Hippocampal formation (tissue), 2 donors: ENCODE measurements around the gene ZFYVE28.
"Not testable (repeated sequence)": the region's sequence is repeated elsewhere in the genome, so short reads cannot be mapped to it uniquely, and the experiment has no call there.

ENCODE experiments used
- DNase-seq, 2 donors: peaks; one replicate each; lab custom pipeline; 2025; lab: John Stamatoyannopoulos, UW

ZFYVE28 gene

GRCh38 chr4:2446656-2447564 lies 28.5 kb upstream of the ZFYVE28 start:
- no peak for DNase-seq

GRCh38 chr4:2445571-2445970 lies 27.1 kb upstream of the ZFYVE28 start:
- DNase-seq: no peak

GRCh38 chr4:2445130-2445529 lies 26.7 kb upstream of the ZFYVE28 start:
- DNase-seq: no peak

GRCh38 chr4:2443956-2444740 lies 25.7 kb upstream of the ZFYVE28 start:
- DNase-seq: no peak

DNA sequence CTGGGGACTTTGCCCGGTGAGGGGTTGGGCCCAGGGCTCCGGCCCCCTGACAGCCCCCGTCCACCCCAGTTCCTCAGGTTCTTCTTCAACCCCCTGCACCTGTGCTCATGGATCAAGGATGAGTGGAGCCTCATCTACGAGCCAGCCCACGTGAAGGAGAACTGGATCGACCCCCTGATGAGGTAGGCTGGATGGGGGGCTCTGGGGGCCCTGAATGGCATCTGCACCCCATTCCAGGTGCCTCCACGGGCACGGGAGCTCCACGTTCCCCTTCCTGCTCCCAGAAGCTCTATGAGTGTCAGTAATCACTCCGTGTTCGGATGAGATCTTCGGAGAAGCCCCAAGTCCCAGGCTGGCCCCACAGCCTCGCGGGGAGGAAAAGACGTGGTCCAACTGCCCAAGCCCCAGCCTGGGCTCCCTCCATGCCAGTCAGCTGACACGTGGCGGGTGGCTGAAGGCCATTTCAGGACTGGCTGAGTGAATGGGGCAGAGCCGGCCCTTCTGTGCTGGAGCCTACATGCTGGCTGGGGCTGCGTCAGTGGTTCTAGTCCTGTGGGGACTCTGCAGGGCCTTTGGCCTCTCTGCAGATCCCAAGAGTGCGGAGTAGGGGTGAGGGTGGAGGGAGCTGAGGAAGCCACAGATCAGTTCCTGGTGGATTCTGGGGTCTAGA lies 24.8 kb upstream of the ZFYVE28 start:
- DNase-seq: no peak

DNA sequence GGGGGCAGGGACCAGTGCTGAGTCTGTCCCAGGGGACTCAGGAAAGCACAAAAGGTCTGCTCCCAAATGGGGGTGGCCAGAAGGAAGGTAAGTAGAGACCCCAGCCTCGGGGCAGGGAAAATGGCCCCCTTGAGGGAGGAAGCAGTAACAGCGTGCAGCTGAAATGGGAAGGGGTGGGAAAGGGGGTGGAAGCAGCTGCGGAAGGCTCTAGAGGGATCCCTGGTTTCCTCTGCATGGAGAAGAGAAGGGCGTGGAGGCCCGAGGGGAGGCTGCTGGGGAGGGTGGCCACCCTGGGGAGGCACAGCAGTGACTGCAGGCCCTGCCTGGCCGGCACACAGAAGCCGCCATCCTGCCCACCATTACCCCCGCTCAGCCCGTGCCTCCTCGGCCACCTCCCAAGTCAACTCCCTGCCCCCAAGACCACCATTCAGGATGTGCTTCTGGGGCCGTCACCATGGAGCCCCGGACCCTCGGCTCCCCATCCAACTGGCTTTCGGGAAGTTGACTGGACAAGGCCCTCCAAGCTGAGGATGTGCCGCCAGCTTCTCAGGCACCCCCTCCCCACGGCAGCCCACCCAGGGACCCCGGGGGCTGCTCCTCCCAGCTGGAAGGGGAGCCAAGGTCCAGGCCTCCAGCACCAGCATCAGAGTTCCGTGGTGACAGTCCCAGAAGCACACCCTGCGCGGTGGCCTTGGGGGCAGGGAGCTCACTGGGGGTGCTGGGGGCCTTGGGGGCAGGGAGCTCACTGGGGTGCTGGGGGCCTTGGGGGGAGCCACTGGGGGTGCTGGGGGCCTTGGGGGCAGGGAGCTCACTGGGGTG lies 23.9 kb upstream of the ZFYVE28 start:
- no peak for DNase-seq

DNA sequence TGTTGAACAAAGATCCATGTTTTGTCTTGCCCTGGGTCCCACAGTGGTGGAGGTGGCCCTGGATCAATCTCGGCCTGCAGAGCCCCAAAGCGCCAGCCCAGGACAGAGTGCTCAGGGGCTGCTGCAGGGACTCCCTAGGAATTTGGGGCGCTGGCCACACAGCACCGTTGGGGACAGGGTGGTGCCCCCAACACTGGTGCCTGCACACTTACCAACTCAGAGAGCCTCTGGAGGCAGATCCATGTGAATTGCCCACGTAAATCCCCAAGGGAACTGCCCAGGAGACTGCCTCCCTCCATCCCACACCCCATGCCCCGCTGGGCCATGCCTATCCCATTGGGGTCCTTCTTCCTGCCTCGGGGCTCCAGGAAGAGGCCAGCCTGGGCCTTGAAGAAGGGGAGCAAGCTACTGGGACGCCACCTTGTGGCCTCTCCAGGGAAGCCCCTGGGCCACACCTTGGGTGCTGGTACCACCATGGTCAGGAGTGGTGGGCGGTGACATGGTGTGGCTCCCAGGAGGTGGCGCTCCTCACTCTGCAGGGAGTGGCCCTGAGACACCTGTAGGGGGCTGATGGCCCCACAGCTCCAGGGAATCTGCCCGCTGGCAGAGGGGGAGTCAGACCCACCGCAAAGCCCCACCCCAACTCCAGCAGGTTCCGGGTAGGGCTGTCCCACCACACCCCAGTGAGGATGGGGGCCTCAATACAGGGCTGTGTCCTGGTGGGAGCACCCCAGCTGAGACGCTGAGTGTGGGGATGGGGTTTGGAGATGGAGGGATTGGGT lies 23.1 kb upstream of the ZFYVE28 start:
- DNase-seq: no peak

DNA sequence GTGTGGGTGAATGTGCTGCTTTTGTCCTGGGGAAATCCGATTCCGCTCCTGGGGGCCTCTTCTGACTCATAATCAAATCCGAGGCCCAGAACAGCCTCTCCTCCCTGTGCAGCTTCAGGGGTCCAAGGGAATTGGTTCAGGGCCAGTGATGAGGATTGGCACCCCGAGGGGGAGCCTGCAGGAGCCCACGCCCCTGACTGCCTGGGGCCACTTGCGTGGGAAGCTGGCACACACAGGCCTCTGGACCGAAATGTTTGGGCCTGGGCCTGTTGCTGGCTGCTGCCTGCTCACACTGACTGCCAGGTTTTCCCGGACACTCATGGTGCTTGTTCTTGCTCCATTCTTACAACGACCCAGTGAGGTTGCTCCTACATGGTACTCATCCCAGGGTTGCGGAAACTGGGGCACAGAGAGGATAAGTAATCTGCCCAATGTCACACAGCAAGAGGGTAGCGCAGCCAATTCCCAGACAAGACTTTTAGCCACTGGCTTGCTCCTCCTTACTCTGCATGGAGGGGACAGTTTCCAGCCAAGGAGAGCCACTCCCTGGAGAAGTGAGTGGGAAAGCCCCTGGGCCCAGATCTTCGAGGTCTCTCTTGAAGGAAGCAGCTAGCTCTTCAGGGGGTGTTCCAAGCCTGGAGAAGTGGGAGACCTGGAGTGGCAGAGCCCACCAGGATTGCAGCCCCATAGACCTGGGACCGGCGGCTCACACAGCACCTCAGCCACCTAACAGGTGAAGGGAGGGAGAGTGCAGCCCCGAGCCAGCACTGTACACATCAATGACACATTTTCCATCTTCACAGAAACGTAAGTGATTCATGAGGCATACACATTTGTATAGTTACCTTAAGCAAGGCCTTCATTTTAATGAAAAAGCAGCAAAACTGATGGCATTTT lies 20.6 kb upstream of the ZFYVE28 start:
- DNase-seq: no peak

DNA sequence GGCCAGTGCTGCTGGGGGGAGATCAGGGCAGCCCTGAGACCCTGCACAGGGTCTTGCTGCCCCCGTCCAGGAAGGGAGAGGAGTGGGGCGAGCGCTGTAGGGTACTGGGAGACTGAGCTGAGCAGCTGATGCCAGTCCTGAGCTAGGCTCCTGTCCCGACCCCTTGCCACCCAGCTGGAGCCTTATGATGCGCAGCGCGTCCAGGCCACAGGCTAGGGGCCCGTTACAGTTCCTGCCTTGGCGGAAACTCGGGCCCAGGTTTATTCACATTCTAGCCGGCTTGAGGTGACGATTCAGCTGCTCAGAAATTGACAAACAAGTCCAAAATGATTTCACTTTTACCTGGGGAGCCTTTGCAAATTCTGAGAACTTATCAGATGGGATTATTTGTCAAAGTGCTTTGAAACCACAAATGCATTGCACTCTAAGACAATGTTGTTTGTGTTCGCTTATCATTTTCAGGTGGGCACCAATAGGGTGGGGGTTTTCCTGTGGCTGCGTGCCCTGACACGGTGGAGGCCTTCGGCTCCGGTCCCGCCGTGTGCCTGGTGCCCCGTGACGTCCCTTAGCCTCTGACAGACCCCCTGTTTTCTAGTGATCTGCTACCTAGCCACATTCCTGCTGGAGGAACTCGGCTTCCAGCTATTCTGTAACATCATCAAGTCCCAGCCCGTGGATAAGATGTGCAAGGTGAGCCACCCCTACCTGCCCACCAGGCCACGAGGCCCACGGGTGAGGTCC lies 19.2 kb upstream of the ZFYVE28 start:
- DNase-seq: no peak

GRCh38 chr4:2436761-2437474 lies 18.5 kb upstream of the ZFYVE28 start:
- DNase-seq: no peak

- peak; percentile 42 to 72 for DNase-seq
These were observed 17.9 kb upstream of the ZFYVE28 start for GRCh38 chr4:2436301-2436700.

DNA sequence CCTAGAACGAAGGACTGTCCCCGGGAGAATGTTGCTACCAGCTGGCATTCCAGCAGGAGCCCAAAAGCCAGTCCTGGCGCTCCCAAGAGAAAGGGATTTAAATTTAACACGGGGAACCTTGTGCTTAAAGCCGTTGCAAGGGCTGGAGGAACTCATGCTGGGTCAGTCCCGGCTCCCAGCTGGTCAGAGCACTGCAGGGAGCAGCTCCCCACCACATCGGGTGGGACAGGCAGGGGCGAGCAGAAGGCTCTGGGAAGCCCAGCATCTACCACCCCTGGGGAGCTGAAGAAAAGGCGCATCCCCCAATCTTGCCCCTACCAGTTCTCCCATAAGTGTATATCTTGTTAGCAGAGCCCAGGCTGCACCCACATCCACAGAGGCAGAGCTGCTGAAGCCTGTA lies 16.0 kb upstream of the ZFYVE28 start:
- DNase-seq: no peak

GRCh38 chr4:2433609-2434350 lies 15.3 kb upstream of the ZFYVE28 start:
- DNase-seq: peak in 1 of 2 donors; percentile 46

DNA sequence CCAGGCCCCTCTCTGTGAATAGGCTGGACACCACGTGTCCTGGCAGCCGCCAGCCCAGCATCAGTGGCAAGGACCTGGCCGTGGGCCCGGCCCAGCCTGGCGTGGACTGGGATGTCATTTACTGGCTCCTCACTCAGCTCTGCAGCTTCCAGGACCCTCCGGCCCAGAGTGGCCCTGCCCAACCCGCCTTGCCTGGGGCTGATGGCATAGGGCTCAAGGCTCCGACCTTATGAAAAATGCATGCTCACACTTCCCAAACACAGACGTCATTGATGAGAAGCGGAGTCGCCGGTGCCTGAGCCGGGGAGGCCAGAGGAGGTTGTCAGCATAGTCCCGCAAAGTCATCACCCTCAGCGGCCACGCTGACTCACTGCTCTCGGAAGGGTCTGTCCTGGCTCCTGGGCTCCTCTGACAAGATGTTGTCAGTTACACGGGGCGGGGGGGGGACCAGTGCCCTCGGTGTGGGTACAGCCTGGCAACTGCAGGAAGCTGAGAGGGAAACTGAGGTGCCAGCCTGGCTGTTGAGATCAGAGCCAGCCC lies 14.6 kb upstream of the ZFYVE28 start:
- DNase-seq: peak; percentile 63 to 78

DNA sequence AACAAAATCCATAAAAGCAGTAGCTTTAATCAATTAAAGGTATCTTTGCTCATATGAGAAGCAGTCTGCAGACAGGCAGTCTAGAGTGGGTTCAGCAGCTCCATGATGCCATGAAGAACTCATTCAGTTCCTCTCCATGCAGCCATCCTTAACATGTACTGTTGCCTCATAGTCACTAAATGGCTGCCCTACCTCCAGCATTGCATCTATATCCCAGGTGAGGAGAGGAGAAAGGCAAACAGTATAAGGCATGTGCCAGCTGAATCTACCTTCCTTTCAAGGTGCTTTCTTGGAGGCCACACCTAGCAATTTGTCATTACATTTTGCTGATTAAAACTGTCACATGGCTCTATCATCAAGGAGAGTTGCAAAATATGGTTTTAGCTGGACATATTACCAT lies 13.6 kb upstream of the ZFYVE28 start:
- DNase-seq: no peak

GRCh38 chr4:2429945-2430757 lies 11.7 kb upstream of the ZFYVE28 start:
- not testable (repeated sequence) for DNase-seq
